Activated naive CD4-positive, alpha-beta T cell treated with anti-CD3 and anti-CD28 coated beads for 36 hours (primary cell): ENCODE results near the gene AGAP9. TPM values are rescaled to one million over a fixed set of nuclear protein-coding genes. Genes with fewer than 3 reads are reported as not detected.
"Not testable (repeated sequence)": the region's sequence is repeated elsewhere in the genome, so short reads cannot be mapped to it uniquely, and the experiment has no call there.

Experiments used
- CTCF ChIA-PET: fragments of 350-600 bp; sonication (Branson Sonifier 250); formaldehyde crosslinking; loops from one replicate; lab custom pipeline; 2021; ENCODE audit warnings: antibody characterized with exemption; lab: Charles Lee
- DNase-seq: peaks from one replicate; pipeline ENCODE4 v3.0.0-alpha.2; 2020
- H3K27ac Mint-ChIP-seq: one replicate; pipeline ENCODE4 v1.8.0; 2021; ENCODE audit warnings: mild to moderate bottlenecking, mixed read lengths
- H3K27me3 Mint-ChIP-seq: one replicate; pipeline ENCODE4 v1.8.0; 2021; ENCODE audit warnings: low read depth, mixed read lengths
- H3K36me3 Mint-ChIP-seq: one replicate; pipeline ENCODE4 v1.8.0; 2021; ENCODE audit warnings: low read depth, mixed read lengths
- H3K4me1 Mint-ChIP-seq: one replicate; pipeline ENCODE4 v1.8.0; 2021; ENCODE audit warnings: low read depth, mixed read lengths
- H3K4me3 Mint-ChIP-seq: one replicate; pipeline ENCODE4 v1.8.0; 2021; ENCODE audit warnings: mild to moderate bottlenecking, moderate library complexity, mixed read lengths
- H3K9me3 Mint-ChIP-seq: one replicate; pipeline ENCODE4 v1.8.0; 2021; ENCODE audit warnings: mixed read lengths
- intact Hi-C: fragments of 100-400 bp; cut with micrococcal nuclease; formaldehyde crosslinking; loops from one replicate; pipeline ENCODE4 v1.15.1; 2023
- total RNA-seq, 2 experiments: library from RNA; stranded (reverse); gene quantifications; one replicate each; pipeline ENCODE4 v1.2.3, GENCODE V29; 2021

AGAP9 gene
- total RNA-seq, 2 experiments from 2014 or later: 6.7 to 7.9 TPM

GRCh38 chr10:47465216-47465917 is 58.1 kb downstream of the AGAP9 start:
- H3K9me3 Mint-ChIP-seq, H3K36me3 Mint-ChIP-seq, H3K4me3 Mint-ChIP-seq, CTCF ChIA-PET, H3K27ac Mint-ChIP-seq, DNase-seq, H3K27me3 Mint-ChIP-seq, intact Hi-C loops, H3K4me1 Mint-ChIP-seq: not testable (repeated sequence)

DNA sequence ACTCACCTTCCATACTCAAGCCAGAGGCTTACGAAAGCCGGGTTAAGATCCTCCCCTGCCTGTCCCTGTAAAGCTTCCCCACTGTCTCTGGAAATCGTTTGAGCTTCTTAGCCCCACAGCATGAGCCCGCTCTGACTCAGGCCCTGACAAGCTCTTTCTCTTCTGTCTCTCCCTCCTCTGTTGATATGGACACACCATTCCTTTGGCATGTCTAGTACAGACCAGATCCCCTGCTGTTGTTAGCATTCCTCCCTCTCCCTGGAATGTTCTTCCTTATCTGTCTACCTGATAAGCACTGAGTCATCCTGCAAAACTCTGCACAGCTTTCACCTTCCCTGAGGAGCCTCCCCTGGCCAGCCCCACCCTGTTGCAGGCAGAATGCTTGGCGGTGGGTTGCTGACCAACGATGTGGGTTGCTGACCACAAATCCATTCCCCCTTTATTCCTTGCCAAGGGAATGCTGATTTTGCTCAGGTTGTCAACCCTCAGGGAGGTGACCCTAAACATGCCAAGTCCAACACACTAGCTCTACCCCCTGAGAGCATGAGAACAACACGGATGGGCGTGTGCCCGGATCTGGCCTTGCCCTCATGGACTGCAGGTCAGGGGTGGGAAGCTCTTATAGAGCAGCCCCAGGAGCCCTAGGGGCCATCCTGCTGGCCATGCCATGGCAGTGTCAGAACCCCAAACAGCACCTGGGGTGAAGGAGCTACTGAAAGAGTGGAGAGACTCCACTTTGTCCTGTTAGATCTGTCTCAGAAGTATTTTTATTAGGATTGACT is 60.7 kb downstream of the AGAP9 start:
- H3K27me3 Mint-ChIP-seq, H3K27ac Mint-ChIP-seq, H3K4me3 Mint-ChIP-seq, CTCF ChIA-PET, H3K9me3 Mint-ChIP-seq, H3K4me1 Mint-ChIP-seq, DNase-seq, H3K36me3 Mint-ChIP-seq, intact Hi-C loops: not testable (repeated sequence)

DNA sequence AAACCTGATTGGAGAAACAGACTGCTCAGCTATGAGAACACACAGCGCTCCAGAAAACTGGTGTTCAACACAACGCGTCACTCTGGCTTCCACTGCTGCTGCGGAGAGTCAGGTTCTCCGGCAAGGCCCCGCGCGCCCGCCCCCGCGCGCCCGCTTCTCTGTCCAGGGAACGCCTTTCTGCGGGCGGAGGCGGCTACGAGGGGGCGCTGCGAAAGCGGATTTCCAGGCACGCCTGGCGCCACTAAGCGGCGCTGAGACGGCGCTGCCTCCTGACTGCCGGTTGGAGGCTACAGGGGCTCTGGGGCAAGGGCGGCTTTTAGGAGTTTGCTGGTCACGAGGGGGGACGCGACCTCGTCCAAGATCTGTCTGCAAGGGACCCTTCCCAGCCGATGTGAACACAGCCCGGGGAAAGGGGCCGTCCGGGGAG is 62.2 kb downstream of the AGAP9 start:
- intact Hi-C loops, H3K27ac Mint-ChIP-seq, CTCF ChIA-PET, H3K36me3 Mint-ChIP-seq, H3K9me3 Mint-ChIP-seq, H3K27me3 Mint-ChIP-seq, H3K4me1 Mint-ChIP-seq: not testable (repeated sequence)
- peak; percentile 56 for DNase-seq
- peak overlapping the region; percentile 29 for H3K4me3 Mint-ChIP-seq

DNA sequence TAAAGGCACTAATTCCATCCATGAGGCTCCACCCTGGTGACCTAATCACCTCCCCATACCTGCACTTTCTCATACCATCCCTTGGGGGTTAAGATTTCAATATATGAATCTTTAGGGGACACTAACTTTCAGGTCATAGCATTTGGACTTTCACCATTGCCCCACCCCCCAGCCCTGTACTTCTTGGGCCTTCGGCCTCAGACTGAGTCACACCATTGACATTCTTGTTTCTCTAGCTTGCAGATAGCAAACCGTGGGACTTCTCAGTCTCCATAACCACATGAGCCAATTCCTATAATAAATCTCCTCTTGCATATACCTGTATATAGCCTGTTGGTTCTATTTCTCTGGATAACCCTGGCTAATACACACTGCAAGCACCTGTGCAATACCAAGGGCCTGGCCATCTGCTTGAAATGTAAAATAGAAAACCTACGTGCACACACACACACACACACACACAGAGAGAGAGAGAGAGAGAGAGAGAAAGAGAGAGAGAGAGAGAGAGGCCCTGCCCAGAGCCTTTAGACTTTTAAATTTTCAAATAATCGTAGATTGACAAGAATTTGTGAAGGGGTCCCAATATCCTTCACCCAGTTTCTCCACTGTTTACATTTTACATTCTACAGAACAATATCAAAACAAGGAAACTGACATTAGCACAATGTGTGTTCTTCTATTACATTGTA is 64.8 kb downstream of the AGAP9 start:
- H3K9me3 Mint-ChIP-seq: no peaks in the 10 kb centered on the region
- H3K27me3 Mint-ChIP-seq: peaks cover 5% of the 10 kb centered on the region
- CTCF ChIA-PET: no interaction called here
- intact Hi-C loops: no loop called here
- no peaks in the 10 kb centered on the region for H3K36me3 Mint-ChIP-seq
- H3K4me3 Mint-ChIP-seq: no peak overlapping the region
- H3K27ac Mint-ChIP-seq: no peak overlapping the region
- DNase-seq: no peak
- H3K4me1 Mint-ChIP-seq: peaks cover 2% of the 10 kb centered on the region

DNA sequence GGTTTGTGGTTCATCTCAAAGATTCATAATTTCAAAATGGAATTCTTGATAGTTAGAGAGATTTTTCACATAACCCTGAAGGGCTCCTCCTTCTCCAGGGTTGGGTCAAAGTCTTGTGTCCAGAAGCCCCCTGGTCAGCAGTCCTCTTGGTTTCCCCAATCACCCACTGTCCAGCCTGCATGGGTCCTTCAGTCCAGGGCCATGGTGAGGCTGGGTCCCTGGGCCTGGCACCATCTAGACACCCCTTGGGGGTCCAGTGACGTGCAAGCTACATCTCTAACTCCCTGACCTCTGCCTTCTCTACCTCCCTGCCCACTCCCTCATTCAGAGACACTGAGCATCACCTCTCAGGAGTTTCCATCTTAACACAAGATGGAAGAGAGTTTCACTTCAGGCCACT is 65.6 kb downstream of the AGAP9 start:
- DNase-seq: no peak
- Mint-ChIP-seq H3K27me3 (peaks cover 5% of the 10 kb centered on the region), H3K27ac (no peak overlapping the region), H3K4me1 (peaks cover 2% of the 10 kb centered on the region), H3K36me3 (no peaks in the 10 kb centered on the region), H3K4me3 (no peak overlapping the region), H3K9me3 (no peaks in the 10 kb centered on the region)
- CTCF ChIA-PET: no interaction called here
- intact Hi-C loops: no loop called here

DNA sequence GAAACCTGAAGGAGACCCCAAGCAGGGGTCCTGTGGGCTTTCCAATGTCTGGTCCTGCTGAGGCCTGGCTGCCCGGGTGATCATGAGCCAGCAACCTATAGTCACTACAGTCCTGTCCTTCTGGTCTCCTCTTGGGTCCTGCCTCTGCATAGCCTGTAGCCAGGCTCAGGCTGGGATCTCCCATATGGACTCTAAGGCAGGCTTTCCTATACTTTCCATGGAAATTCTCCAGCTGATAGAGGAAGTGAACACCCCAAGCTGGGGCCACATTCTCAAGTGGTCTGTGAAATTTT is 66.0 kb downstream of the AGAP9 start:
- Mint-ChIP-seq H3K4me1 (peaks cover 2% of the 10 kb centered on the region), H3K4me3 (no peak overlapping the region), H3K36me3 (no peaks in the 10 kb centered on the region), H3K9me3 (no peaks in the 10 kb centered on the region), H3K27ac (no peak overlapping the region), H3K27me3 (peaks cover 5% of the 10 kb centered on the region)
- intact Hi-C loops: no loop called here
- DNase-seq: no peak
- CTCF ChIA-PET: no interaction called here

GRCh38 chr10:47456794-47457527 is 66.5 kb downstream of the AGAP9 start:
- Mint-ChIP-seq H3K4me3 (no peak overlapping the region), H3K27ac (no peak overlapping the region), H3K9me3 (no peaks in the 10 kb centered on the region), H3K27me3 (peaks cover 5% of the 10 kb centered on the region), H3K4me1 (peaks cover 2% of the 10 kb centered on the region), H3K36me3 (no peaks in the 10 kb centered on the region)
- CTCF ChIA-PET: no interaction called here
- DNase-seq: no peak
- intact Hi-C loops: no loop called here

GRCh38 chr10:47456079-47456785 is 67.2 kb downstream of the AGAP9 start:
- CTCF ChIA-PET: no interaction called here
- Mint-ChIP-seq H3K4me1 (no peaks in the 10 kb centered on the region), H3K4me3 (no peak overlapping the region), H3K27me3 (peaks cover 5% of the 10 kb centered on the region), H3K36me3 (no peaks in the 10 kb centered on the region), H3K27ac (no peak overlapping the region), H3K9me3 (no peaks in the 10 kb centered on the region)
- intact Hi-C loops: no loop called here
- no peak for DNase-seq

DNA sequence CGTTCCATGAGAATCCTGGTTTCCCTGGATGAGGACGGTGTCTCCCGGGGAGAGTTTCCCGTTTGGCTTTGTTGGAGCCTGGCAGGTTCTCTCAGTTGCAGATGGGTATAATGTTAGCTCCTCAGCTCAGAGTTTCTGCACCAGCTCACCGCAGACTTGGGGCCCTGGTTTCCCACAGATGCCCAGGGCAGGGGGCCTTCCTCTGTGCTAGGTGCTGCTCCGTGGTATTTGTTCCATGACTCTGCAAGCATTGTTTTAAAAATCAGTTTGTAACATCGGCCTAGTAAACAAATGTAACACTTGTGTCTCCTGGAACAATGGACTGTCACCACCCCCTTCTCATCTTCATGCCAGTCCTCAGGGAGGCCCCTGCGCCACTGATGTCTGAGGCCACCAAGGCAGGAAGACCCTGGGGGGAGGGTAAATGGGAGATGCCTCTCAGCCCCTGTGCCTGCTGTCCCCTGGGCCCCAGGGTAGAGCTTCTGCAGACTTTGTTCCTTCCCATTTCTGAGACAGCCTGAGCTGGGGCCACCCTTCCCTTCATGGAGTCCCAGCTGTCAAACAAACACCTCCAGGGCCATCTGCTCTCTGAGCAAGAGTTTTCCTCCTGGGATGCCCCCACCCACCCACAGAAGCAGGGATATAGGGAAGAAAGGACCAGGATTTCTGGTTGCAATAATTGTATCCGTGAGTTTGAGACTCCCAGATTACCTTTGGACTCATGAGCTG is 67.9 kb downstream of the AGAP9 start:
- H3K4me1 Mint-ChIP-seq, DNase-seq, intact Hi-C loops, H3K4me3 Mint-ChIP-seq, H3K27me3 Mint-ChIP-seq, H3K27ac Mint-ChIP-seq, H3K36me3 Mint-ChIP-seq, CTCF ChIA-PET, H3K9me3 Mint-ChIP-seq: not testable (repeated sequence)

DNA sequence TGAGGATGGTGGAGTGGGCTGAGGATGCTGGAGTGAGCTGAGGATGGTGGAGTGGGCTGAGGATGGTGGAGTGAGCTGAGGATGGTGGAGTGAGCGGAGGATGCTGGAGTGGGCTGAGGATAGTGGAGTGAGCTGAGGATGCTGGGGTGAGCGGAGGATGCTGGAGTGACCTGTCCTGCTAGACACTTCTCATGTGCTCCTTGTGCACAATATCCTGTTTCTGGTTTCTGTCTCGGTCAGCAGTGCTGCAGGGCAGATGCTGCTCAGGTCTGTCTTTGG is 68.7 kb downstream of the AGAP9 start:
- no peaks in the 10 kb centered on the region for H3K36me3 Mint-ChIP-seq
- H3K9me3 Mint-ChIP-seq: no peaks in the 10 kb centered on the region
- intact Hi-C loops: no loop called here
- H3K4me3 Mint-ChIP-seq: no peak overlapping the region
- no peak for DNase-seq
- H3K27ac Mint-ChIP-seq: no peak overlapping the region
- peaks cover 5% of the 10 kb centered on the region for H3K27me3 Mint-ChIP-seq
- H3K4me1 Mint-ChIP-seq: no peaks in the 10 kb centered on the region
- CTCF ChIA-PET: no interaction called here

- CTCF ChIA-PET: no interaction called here
- H3K27ac Mint-ChIP-seq: no peak overlapping the region
These were observed 69.2 kb downstream of the AGAP9 start for GRCh38 chr10:47454008-47454779.

More at GRCh38 chr10:47454008-47454779, 69.2 kb downstream of the AGAP9 start:
- no peak overlapping the region for H3K4me3 Mint-ChIP-seq
- no peak for DNase-seq
- no peaks in the 10 kb centered on the region for H3K9me3 Mint-ChIP-seq
- intact Hi-C loops: no loop called here
- no peaks in the 10 kb centered on the region for H3K36me3 Mint-ChIP-seq
- peaks cover under 1% of the 10 kb centered on the region for H3K4me1 Mint-ChIP-seq
- peaks cover 5% of the 10 kb centered on the region for H3K27me3 Mint-ChIP-seq
